Measurements from ENCODE around the gene ARF1.

Gene ARF1

GRCh38 chr1:228089519-228090380, 7.2 kb downstream of the ARF1 start:
- no peak for TF ChIP-seq CTCF (IDR thresholded peaks at IDR 0.05)
- Mint-ChIP-seq H3K36me3 (ENCODE audit: low read depth) (peaks cover 61% of the 10 kb centered on the region), H3K9me3 (peaks cover 37% of the 10 kb centered on the region), H3K4me1 (peaks cover 48% of the 10 kb centered on the region), H3K27ac (peak overlapping the region; percentile 45), H3K4me3 (no peak overlapping the region), H3K27me3 (ENCODE audit: low read depth, poor library complexity) (peaks cover 3% of the 10 kb centered on the region)
- no peak for DNase-seq

- Mint-ChIP-seq H3K4me1 (peaks cover 39% of the 10 kb centered on the region), H3K27me3 (ENCODE audit: low read depth, poor library complexity) (peaks cover 3% of the 10 kb centered on the region), H3K27ac (no peak overlapping the region), H3K36me3 (ENCODE audit: low read depth) (peaks cover 70% of the 10 kb centered on the region), H3K9me3 (peaks cover 46% of the 10 kb centered on the region), H3K4me3 (no peak overlapping the region)
- no peak for TF ChIP-seq CTCF (IDR thresholded peaks at IDR 0.05)
- no peak for DNase-seq
Observed at GRCh38 chr1:228090613-228091081, 8.1 kb downstream of the ARF1 start.

- peaks cover 35% of the 10 kb centered on the region for H3K4me1 Mint-ChIP-seq
- no peak overlapping the region for H3K27ac Mint-ChIP-seq
Observed at GRCh38 chr1:228091084-228091483, 8.6 kb downstream of the ARF1 start.

GRCh38 chr1:228092342-228093049, 10.0 kb downstream of the ARF1 start:
- Mint-ChIP-seq H3K9me3 (peaks cover 50% of the 10 kb centered on the region), H3K4me1 (peaks cover 23% of the 10 kb centered on the region), H3K4me3 (no peak overlapping the region), H3K36me3 (ENCODE audit: low read depth) (peaks cover 78% of the 10 kb centered on the region), H3K27ac (no peak overlapping the region), H3K27me3 (ENCODE audit: low read depth, poor library complexity) (peaks cover 3% of the 10 kb centered on the region)
- no peak for DNase-seq
- no peak for TF ChIP-seq CTCF (IDR thresholded peaks at IDR 0.05)

More at GRCh38 chr1:228091084-228091483, 8.6 kb downstream of the ARF1 start:
- Mint-ChIP-seq H3K9me3 (peaks cover 50% of the 10 kb centered on the region), H3K4me3 (no peak overlapping the region), H3K36me3 (ENCODE audit: low read depth) (peaks cover 74% of the 10 kb centered on the region), H3K27me3 (ENCODE audit: low read depth, poor library complexity) (peaks cover 3% of the 10 kb centered on the region)
- no peak for TF ChIP-seq CTCF (IDR thresholded peaks at IDR 0.05)
- no peak for DNase-seq

- Mint-ChIP-seq H3K9me3 (peaks cover 50% of the 10 kb centered on the region), H3K4me3 (no peak overlapping the region), H3K36me3 (ENCODE audit: low read depth) (peaks cover 78% of the 10 kb centered on the region), H3K27me3 (ENCODE audit: low read depth, poor library complexity) (peaks cover 3% of the 10 kb centered on the region), H3K4me1 (peaks cover 16% of the 10 kb centered on the region), H3K27ac (no peak overlapping the region)
- no peak for TF ChIP-seq CTCF (IDR thresholded peaks at IDR 0.05)
- DNase-seq: no peak
Observed at GRCh38 chr1:228093050-228093906, 10.8 kb downstream of the ARF1 start.

All from nephron progenitor cell (in vitro differentiated cells).